H9 (cell line): ENCODE results near the gene PTPRN2. TPM values are rescaled to one million over a fixed set of nuclear protein-coding genes. Genes with fewer than 3 reads are reported as not detected.

ENCODE experiments used
- DNase-seq: peaks from one replicate; pipeline ENCODE4 v3.0.0-alpha.2; 2017
- H2AFZ ChIP-seq: one replicate; pipeline ENCODE4 v1.6.1; 2013; ENCODE audit warnings: mild to moderate bottlenecking, low read length, control low read depth, moderate library complexity
- H2AK5ac ChIP-seq: 2 replicates; pipeline ENCODE4 v1.6.1; 2013; ENCODE audit warnings: low read length, control low read depth, mixed read lengths; ENCODE audit not compliant: insufficient read length
- H2BK120ac ChIP-seq: one replicate; pipeline ENCODE4 v1.6.1; 2013; ENCODE audit warnings: low read depth, mild to moderate bottlenecking, low read length, control low read depth, inconsistent platforms; ENCODE audit not compliant: poor library complexity, severe bottlenecking
- H2BK12ac ChIP-seq: 2 replicates; pipeline ENCODE4 v1.6.1; 2013; ENCODE audit warnings: low read length, control low read depth, mixed read lengths, low read depth; ENCODE audit not compliant: insufficient read length
- H2BK15ac ChIP-seq: 2 replicates; pipeline ENCODE4 v1.6.1; 2013; ENCODE audit warnings: low read depth, low read length, control low read depth
- H2BK20ac ChIP-seq: one replicate; pipeline ENCODE4 v1.6.1; 2013; ENCODE audit warnings: low read depth, mild to moderate bottlenecking, low read length, control low read depth, inconsistent platforms; ENCODE audit not compliant: poor library complexity, severe bottlenecking
- H2BK5ac ChIP-seq: 2 replicates; pipeline ENCODE4 v1.6.1; 2013; ENCODE audit warnings: low read length, control low read depth, mixed read lengths; ENCODE audit not compliant: insufficient read length
- H3K14ac ChIP-seq: 2 replicates; pipeline ENCODE4 v1.6.1; 2013; ENCODE audit warnings: low read length, control low read depth; ENCODE audit not compliant: insufficient read depth
- H3K18ac ChIP-seq: 2 replicates; pipeline ENCODE4 v1.6.1; 2013; ENCODE audit warnings: low read depth, mild to moderate bottlenecking, mixed read lengths, low read length, control low read depth; ENCODE audit not compliant: insufficient read length
- H3K23ac ChIP-seq: 2 replicates; pipeline ENCODE4 v1.6.1; 2013; ENCODE audit warnings: low read length, control low read depth, mixed read lengths, low read depth; ENCODE audit not compliant: insufficient read length
- H3K23me2 ChIP-seq: 2 replicates; pipeline ENCODE4 v1.6.1; 2013; ENCODE audit warnings: low read depth, mild to moderate bottlenecking, mixed read lengths, low read length, control low read depth; ENCODE audit not compliant: insufficient read length, poor library complexity, severe bottlenecking
- H3K27ac ChIP-seq: 2 replicates; pipeline ENCODE4 v1.5.1; 2013; ENCODE audit warnings: low read length, control low read depth, mixed read lengths, low read depth; ENCODE audit not compliant: insufficient read length
- H3K27me3 ChIP-seq: 2 replicates; pipeline ENCODE4 v1.6.1; 2013; ENCODE audit warnings: low read length, control low read depth, inconsistent platforms; ENCODE audit not compliant: insufficient read depth
- H3K4ac ChIP-seq: 2 replicates; pipeline ENCODE4 v1.6.1; 2013; ENCODE audit warnings: low read depth, mild to moderate bottlenecking, control low read depth, inconsistent platforms, low read length, moderate library complexity
- H3K4me1 ChIP-seq: 2 replicates; pipeline ENCODE4 v1.6.1; 2013; ENCODE audit warnings: low read length, control low read depth, inconsistent platforms; ENCODE audit not compliant: insufficient read depth
- H3K4me2 ChIP-seq: 2 replicates; pipeline ENCODE4 v1.6.1; 2013; ENCODE audit warnings: low read length, control low read depth, mixed read lengths; ENCODE audit not compliant: insufficient read length, insufficient read depth
- H3K56ac ChIP-seq: 2 replicates; pipeline ENCODE4 v1.6.1; 2013; ENCODE audit warnings: low read depth, mild to moderate bottlenecking, mixed read lengths, low read length, control low read depth; ENCODE audit not compliant: insufficient read length
- H3K79me1 ChIP-seq: 2 replicates; pipeline ENCODE4 v1.6.1; 2013; ENCODE audit warnings: low read depth, mild to moderate bottlenecking, moderate library complexity, low read length, control low read depth, inconsistent platforms; ENCODE audit not compliant: insufficient read depth, poor library complexity, severe bottlenecking
- H3K79me2 ChIP-seq: 2 replicates; pipeline ENCODE4 v1.6.1; 2013; ENCODE audit warnings: low read length, control low read depth, inconsistent platforms; ENCODE audit not compliant: insufficient read depth
- H3K9ac ChIP-seq: 2 replicates; pipeline ENCODE4 v1.6.1; 2013; ENCODE audit warnings: low read length, control low read depth, mixed read lengths; ENCODE audit not compliant: insufficient read length; ENCODE audit errors: extremely low read depth
- H3K9me3 ChIP-seq: one replicate; pipeline ENCODE4 v1.6.1; 2013; ENCODE audit warnings: low read depth, low read length, inconsistent platforms; ENCODE audit not compliant: control insufficient read depth
- H3T11ph ChIP-seq: one replicate; pipeline ENCODE4 v1.6.1; 2013; ENCODE audit warnings: mild to moderate bottlenecking, low read length, control low read depth, inconsistent platforms
- H4K20me1 ChIP-seq: one replicate; pipeline ENCODE4 v1.6.1; 2013; ENCODE audit not compliant: control insufficient read depth, insufficient read length, insufficient read depth
- H4K5ac ChIP-seq: 2 replicates; pipeline ENCODE4 v1.6.1; 2013; ENCODE audit warnings: low read depth, mild to moderate bottlenecking, mixed read lengths, low read length, control low read depth; ENCODE audit not compliant: insufficient read length
- H4K8ac ChIP-seq: replicated peaks from 2 replicates; pipeline ENCODE4 v1.6.1; 2013; ENCODE audit warnings: low read length, control low read depth, mixed read lengths, low read depth; ENCODE audit not compliant: insufficient read length
- H4K91ac ChIP-seq: 2 replicates; pipeline ENCODE4 v1.6.1; 2013; ENCODE audit warnings: low read depth, mild to moderate bottlenecking, moderate library complexity, mixed read lengths, low read length, control low read depth; ENCODE audit not compliant: insufficient read length
- H3K27ac Mint-ChIP-seq, 3 experiments: 2 replicates in 2 of 3; 3 replicates in 1 of 3; pipeline ENCODE4 v1.8.0; 2020 to 2021; ENCODE audit warnings: mixed read lengths in 3 of 3, mild to moderate bottlenecking in 1 of 3, moderate library complexity in 1 of 3
- H3K27me3 Mint-ChIP-seq: 2 replicates; pipeline ENCODE4 v1.8.0; 2021; ENCODE audit warnings: low read depth, mild to moderate bottlenecking, moderate library complexity, mixed read lengths
- H3K36me3 Mint-ChIP-seq, 3 experiments: 2 replicates in 2 of 3; 3 replicates in 1 of 3; pipeline ENCODE4 v1.8.0; 2020 to 2021; ENCODE audit warnings: low read depth in 3 of 3, mixed read lengths in 3 of 3; ENCODE audit not compliant: insufficient read depth in 1 of 3
- H3K4me1 Mint-ChIP-seq, 2 experiments: 2 replicates each; pipeline ENCODE4 v1.8.0; 2020; ENCODE audit warnings: mixed read lengths in 2 of 2
- H3K4me3 Mint-ChIP-seq, 2 experiments: 2 replicates in 1 of 2; 3 replicates in 1 of 2; pipeline ENCODE4 v1.8.0; 2020 to 2021; ENCODE audit warnings: mild to moderate bottlenecking in 2 of 2, mixed read lengths in 2 of 2, moderate library complexity in 1 of 2
- H3K9me3 Mint-ChIP-seq, 2 experiments: 2 replicates in 1 of 2; 3 replicates in 1 of 2; pipeline ENCODE4 v1.8.0; 2020; ENCODE audit warnings: mild to moderate bottlenecking in 2 of 2, mixed read lengths in 2 of 2, moderate library complexity in 1 of 2
- WGBS: extraction: QIAGEN DNeasy Blood & Tissue Kit; methylation state at CpG from one replicate; pipeline ENCODE4 v1.1.7; 2013; ENCODE audit warnings: missing lambda C conversion rate, low lambda C conversion rate, mixed read lengths; ENCODE audit not compliant: insufficient read length; ENCODE audit errors: extremely low coverage; 5-methylcytosine and 5-hydroxymethylcytosine counted together
- total RNA-seq: library from RNA; stranded (reverse); gene quantifications from 2 replicates; pipeline ENCODE4 v1.2.1, GENCODE V29; 2021
- TF ChIP-seq, protein P1 (sequence below): fragments of 200-600 bp; sonication (generic); conservative IDR thresholded peaks from 3 replicates; pipeline ENCODE4 v1.8.0; 2021; ENCODE audit warnings: antibody characterized with exemption, mild to moderate bottlenecking

PTPRN2 gene
- total RNA-seq, 1 experiment from 2014 or later, result 5.2 TPM

DNA sequence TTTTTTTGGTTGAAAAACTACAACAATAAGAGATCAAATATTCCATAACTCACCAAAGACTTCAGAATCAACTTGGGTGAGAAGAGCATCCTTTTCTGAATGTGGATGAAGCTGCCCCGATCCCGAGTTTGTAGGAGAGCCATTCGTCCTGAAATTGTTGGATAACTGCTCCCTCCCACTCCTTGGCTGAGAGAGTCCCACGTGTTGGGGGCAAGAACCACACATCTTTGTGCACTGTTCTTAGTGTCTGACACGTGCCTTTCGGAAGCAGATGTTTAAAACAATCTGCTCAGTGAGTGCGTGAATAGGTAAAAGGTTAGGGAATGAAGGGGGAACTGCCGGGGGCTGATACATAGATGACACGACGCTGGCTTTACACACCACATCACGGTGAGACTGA lies 575.7 kb downstream of the PTPRN2 start:
- no peak overlapping the region for H3K4me3 Mint-ChIP-seq
- Histone ChIP-seq H3K23ac (no peak overlapping the region), H3K4ac (no peak overlapping the region), H3K27me3 (no peaks in the 10 kb centered on the region), H2AFZ (no peak overlapping the region), H4K5ac (no peak overlapping the region), H2AK5ac (no peak overlapping the region), H3K18ac (no peak overlapping the region), H3K9me3 (no peaks in the 10 kb centered on the region), H2BK120ac (no peak overlapping the region), H3T11ph (no peak overlapping the region), H3K56ac (no peak overlapping the region), H3K79me2 (no peaks in the 10 kb centered on the region), H3K4me2 (no peak overlapping the region), H3K9ac (no peak overlapping the region), H4K20me1 (no peaks in the 10 kb centered on the region), H4K8ac (no peak overlapping the region), H3K14ac (no peak overlapping the region), H2BK5ac (no peak overlapping the region), H3K23me2 (peaks cover 8% of the 10 kb centered on the region), H4K91ac (no peak overlapping the region), H2BK12ac (no peak overlapping the region), H3K27ac (no peak overlapping the region), H2BK15ac (no peak overlapping the region), H3K4me1 (peaks cover 14% of the 10 kb centered on the region), H2BK20ac (no peak overlapping the region), H3K79me1 (no peaks in the 10 kb centered on the region)
- no peak for DNase-seq
- TF ChIP-seq, protein P1, sequence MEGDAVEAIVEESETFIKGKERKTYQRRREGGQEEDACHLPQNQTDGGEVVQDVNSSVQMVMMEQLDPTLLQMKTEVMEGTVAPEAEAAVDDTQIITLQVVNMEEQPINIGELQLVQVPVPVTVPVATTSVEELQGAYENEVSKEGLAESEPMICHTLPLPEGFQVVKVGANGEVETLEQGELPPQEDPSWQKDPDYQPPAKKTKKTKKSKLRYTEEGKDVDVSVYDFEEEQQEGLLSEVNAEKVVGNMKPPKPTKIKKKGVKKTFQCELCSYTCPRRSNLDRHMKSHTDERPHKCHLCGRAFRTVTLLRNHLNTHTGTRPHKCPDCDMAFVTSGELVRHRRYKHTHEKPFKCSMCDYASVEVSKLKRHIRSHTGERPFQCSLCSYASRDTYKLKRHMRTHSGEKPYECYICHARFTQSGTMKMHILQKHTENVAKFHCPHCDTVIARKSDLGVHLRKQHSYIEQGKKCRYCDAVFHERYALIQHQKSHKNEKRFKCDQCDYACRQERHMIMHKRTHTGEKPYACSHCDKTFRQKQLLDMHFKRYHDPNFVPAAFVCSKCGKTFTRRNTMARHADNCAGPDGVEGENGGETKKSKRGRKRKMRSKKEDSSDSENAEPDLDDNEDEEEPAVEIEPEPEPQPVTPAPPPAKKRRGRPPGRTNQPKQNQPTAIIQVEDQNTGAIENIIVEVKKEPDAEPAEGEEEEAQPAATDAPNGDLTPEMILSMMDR, result no peak
- peaks cover 44 to 45% of the 10 kb centered on the region in 2 experiments for H3K4me1 Mint-ChIP-seq
- peaks cover 12% of the 10 kb centered on the region for H3K27me3 Mint-ChIP-seq
- no peaks in the 10 kb centered on the region for H3K36me3 Mint-ChIP-seq
- H3K27ac Mint-ChIP-seq, result no peak overlapping the region
- no CpG with 5 or more reads among the region's 11 CpGs for WGBS
- no peaks in the 10 kb centered on the region; a peak in 2 of 5 replicates for H3K9me3 Mint-ChIP-seq
